NCI-H2081 treated with DMSO at 0.1 percent for 48 hours (cell line): ENCODE data around the gene CCL20.

Experiments
- DNase-seq: peaks from one replicate; lab custom pipeline; 2025; lab: John Stamatoyannopoulos, UW

Gene CCL20

GRCh38 chr2:227804975-227805374 is 8.7 kb upstream of the CCL20 start:
- no peak for DNase-seq

- no peak for DNase-seq
Observed at GRCh38 chr2:227805578-227805977, 8.1 kb upstream of the CCL20 start.

- no peak for DNase-seq
Observed at GRCh38 chr2:227808936-227809335, 4.7 kb upstream of the CCL20 start.

- no peak for DNase-seq
Observed at GRCh38 chr2:227812001-227812400, 1.6 kb upstream of the CCL20 start.

- DNase-seq, result no peak
Observed at GRCh38 chr2:227813229-227813561, 447 bp upstream of the CCL20 start.

- DNase-seq, result no peak
Observed at GRCh38 chr2:227815066-227815465, 1.4 kb downstream of the CCL20 start.

GRCh38 chr2:227816507-227817294 is 3.1 kb downstream of the CCL20 start:
- no peak for DNase-seq

- no peak for DNase-seq
Observed at GRCh38 chr2:227817336-227817735, 3.7 kb downstream of the CCL20 start.

GRCh38 chr2:227817850-227818674 is 4.4 kb downstream of the CCL20 start:
- no peak for DNase-seq

- DNase-seq, result no peak
Observed at GRCh38 chr2:227818675-227819397, 5.2 kb downstream of the CCL20 start.

- DNase-seq, result no peak
Observed at GRCh38 chr2:227819398-227819697, 5.7 kb downstream of the CCL20 start.

GRCh38 chr2:227821043-227821942 is 7.7 kb downstream of the CCL20 start:
- no peak for DNase-seq

GRCh38 chr2:227822416-227823003 is 8.9 kb downstream of the CCL20 start:
- DNase-seq, result no peak

- no peak for DNase-seq
Observed at GRCh38 chr2:227823922-227824321, 10.3 kb downstream of the CCL20 start.

- no peak for DNase-seq
Observed at GRCh38 chr2:227824711-227825110, 11.1 kb downstream of the CCL20 start.

- no peak for DNase-seq
Observed at GRCh38 chr2:227826019-227826521, 12.4 kb downstream of the CCL20 start.

- no peak for DNase-seq
Observed at GRCh38 chr2:227826563-227826962, 12.9 kb downstream of the CCL20 start.

- no peak for DNase-seq
Observed at GRCh38 chr2:227827143-227827542, 13.5 kb downstream of the CCL20 start.

GRCh38 chr2:227828477-227828912 is 14.9 kb downstream of the CCL20 start:
- DNase-seq, result no peak

GRCh38 chr2:227829337-227829736 is 15.7 kb downstream of the CCL20 start:
- DNase-seq, result no peak

GRCh38 chr2:227834423-227834822 is 20.8 kb downstream of the CCL20 start:
- no peak for DNase-seq
